Measurements from ENCODE around the gene GIMAP8.
"Not testable (repeated sequence)": the region's sequence is repeated elsewhere in the genome, so short reads cannot be mapped to it uniquely, and the experiment has no call there.

The GIMAP8 gene

GRCh38 chr7:150464962-150465361 lies 14.5 kb downstream of the GIMAP8 start:
- no peak for DNase-seq (ENCODE audit: low read depth)

GRCh38 chr7:150465414-150465813 lies 15.0 kb downstream of the GIMAP8 start:
- no peak for DNase-seq (ENCODE audit: low read depth)

- no peak for DNase-seq (ENCODE audit: low read depth)
These were observed 16.0 kb downstream of the GIMAP8 start for GRCh38 chr7:150466477-150466876.

GRCh38 chr7:150468241-150468640 lies 17.8 kb downstream of the GIMAP8 start:
- DNase-seq (ENCODE audit: low read depth): no peak

- DNase-seq (ENCODE audit: low read depth): no peak
These were observed 21.5 kb downstream of the GIMAP8 start for GRCh38 chr7:150471886-150472285.

GRCh38 chr7:150473902-150474301 lies 23.5 kb downstream of the GIMAP8 start:
- no peak for DNase-seq (ENCODE audit: low read depth)

GRCh38 chr7:150476285-150476684 lies 25.9 kb downstream of the GIMAP8 start:
- no peak for DNase-seq (ENCODE audit: low read depth)

- no peak for DNase-seq (ENCODE audit: low read depth)
These were observed 26.6 kb downstream of the GIMAP8 start for GRCh38 chr7:150476819-150477631.

- no peak for DNase-seq (ENCODE audit: low read depth)
These were observed 28.7 kb downstream of the GIMAP8 start for GRCh38 chr7:150479023-150479716.

GRCh38 chr7:150481186-150481920 lies 30.9 kb downstream of the GIMAP8 start:
- DNase-seq (ENCODE audit: low read depth): no peak

- DNase-seq (ENCODE audit: low read depth): no peak
These were observed 31.5 kb downstream of the GIMAP8 start for GRCh38 chr7:150481922-150482321.

GRCh38 chr7:150483514-150483913 lies 33.1 kb downstream of the GIMAP8 start:
- DNase-seq (ENCODE audit: low read depth): not testable (repeated sequence)

- DNase-seq (ENCODE audit: low read depth): not testable (repeated sequence)
These were observed 33.6 kb downstream of the GIMAP8 start for GRCh38 chr7:150484071-150484470.

GRCh38 chr7:150487625-150488024 lies 37.2 kb downstream of the GIMAP8 start:
- DNase-seq (ENCODE audit: low read depth): no peak

GRCh38 chr7:150489782-150490181 lies 39.4 kb downstream of the GIMAP8 start:
- DNase-seq (ENCODE audit: low read depth): no peak

GRCh38 chr7:150493442-150493841 lies 43.0 kb downstream of the GIMAP8 start:
- not testable (repeated sequence) for DNase-seq (ENCODE audit: low read depth)

- no peak for DNase-seq (ENCODE audit: low read depth)
These were observed 52.1 kb downstream of the GIMAP8 start for GRCh38 chr7:150502519-150502918.

- no peak for DNase-seq (ENCODE audit: low read depth)
These were observed 52.7 kb downstream of the GIMAP8 start for GRCh38 chr7:150503155-150503554.

GRCh38 chr7:150503581-150503980 lies 53.2 kb downstream of the GIMAP8 start:
- DNase-seq (ENCODE audit: low read depth): no peak

GRCh38 chr7:150507947-150508602 lies 57.6 kb downstream of the GIMAP8 start:
- DNase-seq (ENCODE audit: low read depth): no peak

GRCh38 chr7:150511048-150511447 lies 60.6 kb downstream of the GIMAP8 start:
- DNase-seq (ENCODE audit: low read depth): no peak

GRCh38 chr7:150513758-150514157 lies 63.3 kb downstream of the GIMAP8 start:
- no peak for DNase-seq (ENCODE audit: low read depth)
